Right lobe of liver (tissue), 6 donors: ENCODE measurements around the gene ARL5B. TPM values are rescaled to one million over a fixed set of nuclear protein-coding genes. Genes with fewer than 3 reads are reported as not detected.

Experiments
- ATAC-seq, 4 donors: fragments of 200-7000 bp; cut with Tn5 transposase; one replicate each; pipeline ENCODE4 v1.9.1; 2020; ENCODE audit warnings: mild to moderate bottlenecking in 4 of 4, moderate library complexity in 4 of 4
- DNase-seq, 3 donors: peaks; one replicate each; pipeline ENCODE4 v3.0.0-alpha.2; 2020
- H3K27ac ChIP-seq, 3 donors: fragments of 200-600 bp; one replicate each; pipeline ENCODE4 v1.8.0; 2022
- H3K27me3 ChIP-seq, 2 donors: fragments of 200-600 bp; one replicate each; pipeline ENCODE4 v1.8.0; 2022
- H3K36me3 ChIP-seq, 4 donors: fragments of 200-600 bp; sonication (generic) in 1 of 4; one replicate each; pipeline versions ENCODE4 v1.5.1 to v1.8.0; 2017 to 2022; ENCODE audit warnings: control low read depth in 1 of 4
- H3K4me1 ChIP-seq, 4 donors: fragments of 200-600 bp; sonication (generic) in 1 of 4; one replicate each; pipeline versions ENCODE4 v1.5.1 to v1.8.0; 2017 to 2022; ENCODE audit warnings: control low read depth in 1 of 4
- H3K4me3 ChIP-seq, 3 donors: fragments of 200-600 bp; one replicate each; pipeline ENCODE4 v1.8.0; 2022
- H3K9me3 ChIP-seq, 4 donors: fragments of 200-600 bp; sonication (generic) in 1 of 4; one replicate each; pipeline versions ENCODE4 v1.5.1 to v1.8.0; 2017 to 2022; ENCODE audit warnings: control low read depth in 1 of 4
- POLR2A ChIP-seq: fragments of 450-650 bp; IDR thresholded peaks from one replicate; pipeline ENCODE4 v1.6.1; 2017; ENCODE audit warnings: antibody characterized with exemption, mild to moderate bottlenecking
- WGBS: methylation state at CpG from one replicate; pipeline ENCODE4 v1.1.6; 2018; ENCODE audit warnings: low coverage, low lambda C conversion rate; ENCODE audit not compliant: insufficient coverage; ENCODE audit errors: missing lambda C conversion rate; 5-methylcytosine and 5-hydroxymethylcytosine counted together
- intact Hi-C, 2 donors: fragments of 100-400 bp; cut with DNase I; formaldehyde crosslinking; loops; one replicate each; pipeline versions ENCODE4 v1.11.2 to v1.14.1; 2022
- total RNA-seq, 6 experiments: library from RNA; depleted of rRNA in 2 of 6; stranded (reverse); fragments of >200 nt in 2 of 6; fragmentation: NEBNext Ultra II Directional in 3 of 6; extraction: Animal tissue kit (Norgen Biotek cat#: 25700) in 3 of 6; gene quantifications; one replicate each; pipeline versions ENCODE4 v1.1.0 to v1.2.4, GENCODE V29; 2016 to 2023
- TF ChIP-seq, protein P1 (sequence below), 4 donors: fragments of 200-600 bp in 3 of 4; fragments of 450-650 bp in 1 of 4; IDR thresholded peaks; one replicate each; pipeline versions ENCODE4 v1.5.1 to v1.8.0; 2016 to 2022; ENCODE audit warnings: antibody characterized with exemption in 4 of 4, mild to moderate bottlenecking in 2 of 4
- donor health status: DM: no; HTN: yes; CAD: no.
- donor health status: DM: no; HTN: no; CAD: no.
- donor health status: DM: no; HTN: no; CAD: no.
- donor health status: DM: no; HTN: yes; CAD: no.
- donor health status: DM: no; HTN: yes; CAD: no.

ARL5B gene
- total RNA-seq, 6 experiments from 2014 or later = 7.9 to 32.6 (median 20.4) TPM

- intact Hi-C loops = no loop called here
- DNase-seq (no peak), ATAC-seq (peak; percentile 47 to 80 (median 60))
- Histone ChIP-seq H3K27ac (no peak overlapping the region), H3K9me3 (no peaks in the 10 kb centered on the region), H3K27me3 (no peaks in the 10 kb centered on the region), H3K4me3 (no peak overlapping the region), H3K4me1 (peaks cover 0 to 29% (median 7%) of the 10 kb centered on the region in 4 donors), H3K36me3 (peaks cover 0 to 16% (median 10%) of the 10 kb centered on the region in 4 donors)
- TF ChIP-seq, protein P1, sequence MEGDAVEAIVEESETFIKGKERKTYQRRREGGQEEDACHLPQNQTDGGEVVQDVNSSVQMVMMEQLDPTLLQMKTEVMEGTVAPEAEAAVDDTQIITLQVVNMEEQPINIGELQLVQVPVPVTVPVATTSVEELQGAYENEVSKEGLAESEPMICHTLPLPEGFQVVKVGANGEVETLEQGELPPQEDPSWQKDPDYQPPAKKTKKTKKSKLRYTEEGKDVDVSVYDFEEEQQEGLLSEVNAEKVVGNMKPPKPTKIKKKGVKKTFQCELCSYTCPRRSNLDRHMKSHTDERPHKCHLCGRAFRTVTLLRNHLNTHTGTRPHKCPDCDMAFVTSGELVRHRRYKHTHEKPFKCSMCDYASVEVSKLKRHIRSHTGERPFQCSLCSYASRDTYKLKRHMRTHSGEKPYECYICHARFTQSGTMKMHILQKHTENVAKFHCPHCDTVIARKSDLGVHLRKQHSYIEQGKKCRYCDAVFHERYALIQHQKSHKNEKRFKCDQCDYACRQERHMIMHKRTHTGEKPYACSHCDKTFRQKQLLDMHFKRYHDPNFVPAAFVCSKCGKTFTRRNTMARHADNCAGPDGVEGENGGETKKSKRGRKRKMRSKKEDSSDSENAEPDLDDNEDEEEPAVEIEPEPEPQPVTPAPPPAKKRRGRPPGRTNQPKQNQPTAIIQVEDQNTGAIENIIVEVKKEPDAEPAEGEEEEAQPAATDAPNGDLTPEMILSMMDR (IDR thresholded peaks at IDR 0.05) = no peak
- TF ChIP-seq POLR2A = no peak
- WGBS = 44% methylated on average over 2 of the region's 2 CpGs
These were observed 8.8 kb downstream of the ARL5B start for GRCh38 chr10:18668026-18668425.

DNA sequence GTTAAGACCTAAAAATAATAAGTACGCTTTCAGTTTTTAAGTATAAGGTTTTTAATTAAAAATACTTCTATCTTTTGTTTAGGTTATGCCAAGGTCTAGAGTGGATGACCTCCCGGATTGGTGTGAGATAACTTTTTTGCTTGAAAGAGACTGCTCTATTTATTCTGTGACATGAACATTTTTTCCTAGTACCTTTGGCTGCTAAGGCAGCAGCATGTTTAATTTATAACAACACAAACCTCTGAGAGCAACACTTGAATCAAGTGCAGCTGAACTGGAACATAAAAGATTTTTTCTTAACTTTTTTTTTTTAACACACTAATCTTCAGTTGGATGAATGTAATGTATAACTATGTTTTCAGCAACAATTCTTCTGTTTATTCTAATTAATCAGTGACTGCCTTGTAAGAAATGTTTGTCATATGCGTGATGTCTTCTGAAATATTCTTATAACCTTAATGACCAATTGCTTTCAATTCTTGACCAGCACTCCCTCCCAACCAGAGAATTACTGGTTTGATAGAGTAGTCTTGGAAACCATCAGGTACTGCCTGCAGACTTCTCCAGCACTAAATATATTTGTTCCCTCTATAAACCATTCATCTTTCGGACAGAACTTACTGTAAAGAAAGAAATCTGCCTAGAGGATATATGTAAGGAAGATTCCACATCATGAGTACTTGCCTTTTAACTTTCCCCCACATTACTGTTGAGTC, 16.0 kb downstream of the ARL5B start:
- Histone ChIP-seq H3K27me3 (no peaks in the 10 kb centered on the region), H3K36me3 (peaks cover 0 to 32% (median 22%) of the 10 kb centered on the region in 4 donors), H3K27ac (no peak overlapping the region), H3K4me3 (no peak overlapping the region), H3K4me1 (no peaks in the 10 kb centered on the region), H3K9me3 (no peaks in the 10 kb centered on the region)
- TF ChIP-seq POLR2A = no peak
- TF ChIP-seq, protein P1 (IDR thresholded peaks at IDR 0.05) = no peak
- 93% methylated on average over 4 of the region's 4 CpGs for WGBS
- intact Hi-C loops = no loop called here
- ATAC-seq (no peak), DNase-seq (no peak)

DNA sequence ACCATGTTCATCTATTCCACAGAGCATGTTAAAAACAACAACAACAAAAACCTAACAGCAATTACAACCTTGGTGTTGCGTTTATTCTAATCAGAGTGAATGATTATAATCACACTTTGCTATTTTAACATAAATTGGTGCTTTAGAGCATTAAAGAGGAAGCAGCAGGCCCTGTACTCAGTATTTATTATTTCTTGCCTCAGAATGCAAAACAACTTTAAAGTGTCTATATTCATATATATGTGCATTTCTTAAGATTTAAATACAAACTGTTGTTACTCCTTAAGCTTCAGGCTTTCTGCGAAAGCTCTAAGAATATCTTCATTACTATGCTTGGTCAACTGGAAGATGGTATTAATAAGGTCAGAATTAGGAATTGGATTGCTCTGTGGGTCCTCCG, 21.5 kb downstream of the ARL5B start:
- no peak overlapping the region for H3K27ac ChIP-seq
- WGBS = 91% methylated on average over 3 of the region's 3 CpGs
- intact Hi-C loops = no loop called here
- H3K4me3 ChIP-seq = no peak overlapping the region
- peaks cover 0 to 3% (median 1%) of the 10 kb centered on the region in 4 donors for H3K36me3 ChIP-seq
- no peak for ATAC-seq
- DNase-seq = no peak
- no peak for TF ChIP-seq POLR2A
- TF ChIP-seq, protein P1 (IDR thresholded peaks at IDR 0.05) = no peak
- H3K4me1 ChIP-seq = no peaks in the 10 kb centered on the region
- H3K27me3 ChIP-seq = no peaks in the 10 kb centered on the region
- no peaks in the 10 kb centered on the region for H3K9me3 ChIP-seq

GRCh38 chr10:18681366-18681765, 22.1 kb downstream of the ARL5B start:
- 16% methylated on average over 2 of the region's 2 CpGs for WGBS
- H3K36me3 ChIP-seq = peaks cover 0 to 3% (median 0%) of the 10 kb centered on the region in 4 donors
- no peaks in the 10 kb centered on the region for H3K4me1 ChIP-seq
- ATAC-seq (no peak), DNase-seq (no peak)
- H3K4me3 ChIP-seq = no peak overlapping the region
- no peaks in the 10 kb centered on the region for H3K9me3 ChIP-seq
- H3K27me3 ChIP-seq = no peaks in the 10 kb centered on the region
- intact Hi-C loops = no loop called here
- TF ChIP-seq POLR2A = no peak
- TF ChIP-seq, protein P1 (IDR thresholded peaks at IDR 0.05) = no peak
- no peak overlapping the region for H3K27ac ChIP-seq
